ENCODE measurements around the gene DIAPH1. TPM values are rescaled to one million over a fixed set of nuclear protein-coding genes. Genes with fewer than 3 reads are reported as not detected.
A peak's percentile ranks its signal among the peaks of the same experiment; 100 is the strongest.

DIAPH1 gene
- total RNA-seq (100 to 1,000 TPM; 122 to 137 TPM), polyA plus RNA-seq (ENCODE audit: insufficient read length in 6 of 6) (10 to 100 TPM; 48.1 to 64.6 (median 57.0) TPM)
- long read RNA-seq, donor 1, partial matches to known transcripts = 0 of 1 reads
- long read RNA-seq, donor 1, other reads (novel, unspliced or antisense) = 0 of 1 reads
- long read RNA-seq, donor 2, partial matches to known transcripts = 0 of 1 reads
- long read RNA-seq, donor 2, other reads (novel, unspliced or antisense) = 0 of 1 reads
- long read RNA-seq, donor 3 = 0 reads
- long read RNA-seq, donor 4, partial matches to known transcripts = 2 of 2 reads
- long read RNA-seq, donor 4, other reads (novel, unspliced or antisense) = 0 of 2 reads
- long read RNA-seq, donor 5 = 0 reads
- long read RNA-seq, donor 6, partial matches to known transcripts = 0 of 1 reads
- long read RNA-seq, donor 6, other reads (novel, unspliced or antisense) = 0 of 1 reads
- long read RNA-seq, donor 7 = 0 reads
- long read RNA-seq, donor 8 = 0 reads
- long read RNA-seq, donor 9 = 0 reads
- long read RNA-seq, donor 10, partial matches to known transcripts = 3 of 15 reads
- long read RNA-seq, donor 10, other reads (novel, unspliced or antisense) = 12 of 15 reads
- long read RNA-seq, donor 11, partial matches to known transcripts = 0 of 1 reads
- long read RNA-seq, donor 11, other reads (novel, unspliced or antisense) = 0 of 1 reads
- long read RNA-seq, donor 12 = 0 reads

GRCh38 chr5:141618804-141619554 lies at the start of gene DIAPH1:
DIAPH1 (minus strand) TSS chr5:141619000; CDS start chr5:141618914, 86 bp downstream.
- intact Hi-C loops (cut with DNase I) = loop anchor here in 1 of 2 donors (2.0 kb wide), 1 partner anchor 26 kb away; no protein-coding TSS in a partner anchor

DNA sequence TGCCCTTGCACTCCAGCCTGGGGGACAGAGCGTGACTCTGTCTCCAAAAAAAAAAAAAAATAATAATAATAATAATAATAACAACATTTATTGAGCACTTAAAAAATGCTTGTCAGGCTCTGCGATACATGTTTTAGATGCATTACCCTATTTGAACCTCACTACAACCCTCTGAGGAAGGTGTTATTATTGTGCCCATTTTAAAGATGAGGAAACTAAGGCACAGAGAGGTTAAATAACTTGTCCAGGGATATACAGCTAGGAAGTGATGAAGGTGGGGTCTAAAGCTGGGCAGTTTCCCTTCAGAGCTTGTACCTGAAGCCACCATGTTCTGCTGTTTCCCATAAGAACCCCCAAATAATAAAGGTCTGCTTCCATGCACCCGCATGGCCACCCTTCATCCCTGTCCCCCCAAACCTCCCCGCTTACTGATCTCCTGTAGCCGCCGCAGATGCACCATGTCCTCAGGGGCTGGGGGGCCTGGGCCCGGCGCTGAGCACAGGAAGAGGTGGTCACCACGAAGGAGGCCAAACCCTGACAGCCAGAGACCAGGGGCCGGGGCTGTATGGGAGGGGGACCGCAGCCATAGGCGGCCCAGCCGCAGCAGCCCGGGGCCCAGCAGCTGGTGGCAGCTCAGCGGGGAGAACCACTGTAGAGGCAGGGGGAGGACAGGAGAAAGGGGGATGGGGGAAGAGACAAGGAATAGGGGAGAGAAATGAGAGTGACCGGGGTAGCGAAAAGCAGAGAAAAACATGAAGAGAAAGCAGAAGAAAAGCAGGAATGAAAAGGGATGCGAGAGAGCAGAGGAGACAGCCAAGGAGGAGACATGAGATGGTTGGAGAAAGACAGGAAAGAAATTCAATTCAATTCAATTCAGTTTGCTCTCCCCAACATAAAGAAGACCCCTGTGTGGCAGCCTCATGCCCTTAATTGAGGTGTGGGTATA lies 47.5 kb upstream of the DIAPH1 start:
- intact Hi-C loops (cut with DNase I) = no loop called here
- Histone ChIP-seq H3K4me1 (peaks cover 3 to 9% of the 10 kb centered on the region in 2 donors), H3K36me3 (peaks cover 0 to 70% of the 10 kb centered on the region in 2 donors), H3K4me3 (no peak overlapping the region), H3K27me3 (no peaks in the 10 kb centered on the region), H3K9me3 (no peaks in the 10 kb centered on the region), H3K27ac (no peak overlapping the region)
- no peak for ATAC-seq
- TF ChIP-seq, protein P1, sequence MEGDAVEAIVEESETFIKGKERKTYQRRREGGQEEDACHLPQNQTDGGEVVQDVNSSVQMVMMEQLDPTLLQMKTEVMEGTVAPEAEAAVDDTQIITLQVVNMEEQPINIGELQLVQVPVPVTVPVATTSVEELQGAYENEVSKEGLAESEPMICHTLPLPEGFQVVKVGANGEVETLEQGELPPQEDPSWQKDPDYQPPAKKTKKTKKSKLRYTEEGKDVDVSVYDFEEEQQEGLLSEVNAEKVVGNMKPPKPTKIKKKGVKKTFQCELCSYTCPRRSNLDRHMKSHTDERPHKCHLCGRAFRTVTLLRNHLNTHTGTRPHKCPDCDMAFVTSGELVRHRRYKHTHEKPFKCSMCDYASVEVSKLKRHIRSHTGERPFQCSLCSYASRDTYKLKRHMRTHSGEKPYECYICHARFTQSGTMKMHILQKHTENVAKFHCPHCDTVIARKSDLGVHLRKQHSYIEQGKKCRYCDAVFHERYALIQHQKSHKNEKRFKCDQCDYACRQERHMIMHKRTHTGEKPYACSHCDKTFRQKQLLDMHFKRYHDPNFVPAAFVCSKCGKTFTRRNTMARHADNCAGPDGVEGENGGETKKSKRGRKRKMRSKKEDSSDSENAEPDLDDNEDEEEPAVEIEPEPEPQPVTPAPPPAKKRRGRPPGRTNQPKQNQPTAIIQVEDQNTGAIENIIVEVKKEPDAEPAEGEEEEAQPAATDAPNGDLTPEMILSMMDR (IDR thresholded peaks at IDR 0.05) = no peak
- DNase-seq = no peak

More at GRCh38 chr5:141618804-141619554, at the start of gene DIAPH1:
- Histone ChIP-seq H3K27me3 (no peaks in the 10 kb centered on the region), H3K36me3 (peaks cover 0 to 42% of the 10 kb centered on the region in 2 donors), H3K9me3 (no peaks in the 10 kb centered on the region), H3K4me1 (peaks cover 0 to 59% of the 10 kb centered on the region in 2 donors), H3K4me3 (peak within 1 kb of the TSS; percentile 76 to 98), H3K27ac (peak within 1 kb of the TSS; percentile 91 to 99)
- peak; percentile 94 to 99 (median 98) for DNase-seq
- TF ChIP-seq, protein P1 (IDR thresholded peaks at IDR 0.05) = peak; percentile 93 to 98
- peak; percentile 95 for ATAC-seq

DNA sequence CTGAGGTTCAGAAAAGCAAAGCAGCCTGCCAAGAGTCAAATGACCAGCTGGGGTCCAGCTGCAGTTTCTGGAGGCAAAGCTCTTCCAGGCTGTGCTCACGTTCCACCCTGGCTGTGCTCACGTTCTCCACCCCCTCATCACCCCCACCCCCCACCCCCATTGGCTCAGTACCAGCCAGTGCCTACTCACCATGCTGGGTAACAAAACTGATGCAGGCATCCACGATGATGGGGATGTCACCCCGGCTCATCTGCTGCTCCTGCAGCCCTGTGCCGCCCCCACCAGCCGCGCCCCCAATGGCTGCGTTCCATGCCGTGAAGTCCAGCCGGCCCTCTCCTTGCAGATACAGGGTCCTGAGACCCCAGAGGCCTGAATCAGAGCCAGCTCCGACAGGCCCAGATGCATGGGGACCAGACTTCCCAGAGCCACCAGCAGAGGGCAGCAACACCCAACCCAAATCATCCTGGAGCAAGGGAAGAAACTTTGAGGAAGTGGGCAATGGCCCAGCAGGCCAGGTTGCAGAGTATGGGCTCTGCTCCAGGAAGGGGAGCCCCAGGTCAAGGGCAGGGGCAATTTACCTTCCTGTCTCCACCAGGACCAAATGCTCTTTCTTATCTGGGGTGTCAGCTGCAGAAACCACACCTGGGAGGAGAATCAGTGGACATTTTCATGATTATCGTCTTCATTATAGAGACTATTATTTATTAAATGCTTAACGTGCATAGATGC lies 46.1 kb upstream of the DIAPH1 start:
- H3K27ac ChIP-seq = peak overlapping the region in 1 of 2 donors; percentile 14
- no peaks in the 10 kb centered on the region for H3K27me3 ChIP-seq
- DNase-seq (peak; percentile 54 to 92 (median 78)), ATAC-seq (peak; percentile 98)
- H3K4me1 ChIP-seq = peaks cover 3 to 9% of the 10 kb centered on the region in 2 donors
- H3K36me3 ChIP-seq = peaks cover 0 to 59% of the 10 kb centered on the region in 2 donors
- intact Hi-C loops (cut with DNase I) = no loop called here
- H3K4me3 ChIP-seq = no peak overlapping the region
- no peaks in the 10 kb centered on the region for H3K9me3 ChIP-seq
- TF ChIP-seq, protein P1 (IDR thresholded peaks at IDR 0.05) = peak; percentile 90 to 95

DNA sequence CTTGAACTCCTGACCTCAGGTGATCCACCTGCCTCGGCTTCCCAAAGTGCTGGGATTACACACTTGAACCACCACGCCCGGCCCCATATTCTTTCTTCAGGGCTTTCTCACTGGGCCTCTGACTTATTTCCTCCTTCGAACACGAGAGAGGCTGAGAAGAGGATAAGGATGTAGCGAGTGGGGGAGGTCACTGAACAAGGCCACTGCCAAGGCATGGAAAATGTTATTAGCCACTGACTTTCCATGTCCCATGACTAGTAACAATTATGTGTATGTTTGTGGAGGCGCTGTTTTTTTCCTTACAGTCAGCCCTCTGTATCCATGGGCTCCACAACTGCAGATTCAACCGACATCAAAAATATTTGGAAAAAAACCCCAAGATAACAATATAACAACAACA lies 44.7 kb upstream of the DIAPH1 start:
- H3K4me3 ChIP-seq = no peak overlapping the region
- TF ChIP-seq, protein P1 (IDR thresholded peaks at IDR 0.05) = no peak
- intact Hi-C loops (cut with DNase I) = no loop called here
- no peaks in the 10 kb centered on the region for H3K9me3 ChIP-seq
- ATAC-seq (no peak), DNase-seq (no peak)
- peaks cover 3 to 9% of the 10 kb centered on the region in 2 donors for H3K4me1 ChIP-seq
- H3K27me3 ChIP-seq = no peaks in the 10 kb centered on the region
- peaks cover 0 to 58% of the 10 kb centered on the region in 2 donors for H3K36me3 ChIP-seq
- H3K27ac ChIP-seq = no peak overlapping the region
